ENCODE measurements around the gene KLF13. TPM values are rescaled to one million over a fixed set of nuclear protein-coding genes. Genes with fewer than 3 reads are reported as not detected.

The KLF13 gene
- total RNA-seq, 2 experiments from 2014 or later = 163 to 175 TPM

GRCh38 chr15:31328428-31328968 is 1.9 kb downstream of the KLF13 start:
- Mint-ChIP-seq H3K27ac (peak overlapping the region; percentile 95), H3K27me3 (no peaks in the 10 kb centered on the region), H3K4me1 (ENCODE audit: low read depth) (peaks cover 64% of the 10 kb centered on the region), H3K9me3 (no peaks in the 10 kb centered on the region), H3K4me3 (peak overlapping the region; percentile 99), H3K36me3 (ENCODE audit: low read depth) (peaks cover 27% of the 10 kb centered on the region)
- intact Hi-C loops (cut with micrococcal nuclease) = loop anchor here (1.0 kb wide), 1 partner anchor 18 kb away; no protein-coding TSS in a partner anchor
- CTCF ChIA-PET = interaction anchor here (0.7 to 1.4 kb wide), 8 partner anchors 9 to 161 kb away, joined by 3 to 7 read pairs (median 4); no protein-coding TSS in a partner anchor
- peak; percentile 93 for DNase-seq
- TF ChIP-seq CTCF (IDR thresholded peaks at IDR 0.05) = no peak
- ATAC-seq = peak; percentile 4
- POLR2A ChIA-PET = interaction anchor here (0.8 to 3.6 kb wide), 11 partner anchors 10 to 109 kb away, joined by 3 to 28 read pairs (median 4); no protein-coding TSS in a partner anchor

- ChIA-PET POLR2A (interaction anchor here (0.8 to 3.6 kb wide), 11 partner anchors 9 to 109 kb away, joined by 3 to 28 read pairs (median 4); no protein-coding TSS in a partner anchor), CTCF (interaction anchor here (0.7 to 1.4 kb wide), 8 partner anchors 8 to 161 kb away, joined by 3 to 7 read pairs (median 4); no protein-coding TSS in a partner anchor)
- no peak for TF ChIP-seq CTCF (IDR thresholded peaks at IDR 0.05)
- Mint-ChIP-seq H3K27me3 (no peaks in the 10 kb centered on the region), H3K9me3 (no peaks in the 10 kb centered on the region), H3K4me3 (peak overlapping the region; percentile 99), H3K4me1 (ENCODE audit: low read depth) (peaks cover 63% of the 10 kb centered on the region), H3K36me3 (ENCODE audit: low read depth) (peaks cover 27% of the 10 kb centered on the region), H3K27ac (peak overlapping the region; percentile 95)
- DNase-seq = peak; percentile 60
- intact Hi-C loops (cut with micrococcal nuclease) = loop anchor here (1.0 kb wide), 1 partner anchor 17 kb away; no protein-coding TSS in a partner anchor
- no peak for ATAC-seq
Observed at GRCh38 chr15:31328969-31329639, 2.5 kb downstream of the KLF13 start.

GRCh38 chr15:31329640-31330010 is 3.0 kb downstream of the KLF13 start:
- no peak for TF ChIP-seq CTCF (IDR thresholded peaks at IDR 0.05)
- ATAC-seq = no peak
- Mint-ChIP-seq H3K4me1 (ENCODE audit: low read depth) (peaks cover 61% of the 10 kb centered on the region), H3K4me3 (peak overlapping the region; percentile 99), H3K9me3 (no peaks in the 10 kb centered on the region), H3K36me3 (ENCODE audit: low read depth) (peaks cover 28% of the 10 kb centered on the region), H3K27ac (peak overlapping the region; percentile 95), H3K27me3 (no peaks in the 10 kb centered on the region)
- DNase-seq = no peak
- intact Hi-C loops (cut with micrococcal nuclease) = loop anchor here (10.0 kb wide), 1 partner anchor 55 kb away; no protein-coding TSS in a partner anchor
- POLR2A ChIA-PET = interaction anchor here (1.0 to 3.6 kb wide), 5 partner anchors 16 to 106 kb away, joined by 4 to 28 read pairs (median 10); no protein-coding TSS in a partner anchor
- CTCF ChIA-PET = interaction anchor here (1.1 to 1.4 kb wide), 3 partner anchors 26 to 159 kb away, joined by 3 to 5 read pairs (median 4); no protein-coding TSS in a partner anchor

GRCh38 chr15:31330111-31330785 is 3.6 kb downstream of the KLF13 start:
- H3K4me1 Mint-ChIP-seq (ENCODE audit: low read depth) = peaks cover 62% of the 10 kb centered on the region
- H3K27me3 Mint-ChIP-seq = no peaks in the 10 kb centered on the region
- peak overlapping the region; percentile 99 for H3K4me3 Mint-ChIP-seq
- no peak for TF ChIP-seq CTCF (IDR thresholded peaks at IDR 0.05)
- ChIA-PET CTCF (no interaction called here), POLR2A (interaction anchor here (0.8 to 3.6 kb wide), 3 partner anchors 13 to 36 kb away, joined by 3 to 28 read pairs (median 10); no protein-coding TSS in a partner anchor)
- ATAC-seq (no peak), DNase-seq (no peak)
- H3K27ac Mint-ChIP-seq = peak overlapping the region; percentile 95
- H3K36me3 Mint-ChIP-seq (ENCODE audit: low read depth) = peaks cover 33% of the 10 kb centered on the region
- no peaks in the 10 kb centered on the region for H3K9me3 Mint-ChIP-seq
- intact Hi-C loops (cut with micrococcal nuclease) = loop anchor here (10.0 kb wide), 1 partner anchor 55 kb away; no protein-coding TSS in a partner anchor
